H1 (cell line): ENCODE measurements around the gene GRB14. TPM values are rescaled to one million over a fixed set of nuclear protein-coding genes. Genes with fewer than 3 reads are reported as not detected.

ENCODE experiments used
- CTCF ChIA-PET: fragments of 300-600 bp; sonication (Branson Sonifier 250); formaldehyde crosslinking; loops from one replicate; lab custom pipeline; 2021; ENCODE audit not compliant: partially characterized antibody; lab: Charles Lee
- POLR2A ChIA-PET: fragments of 300-600 bp; sonication (Branson Sonifier 250); formaldehyde crosslinking; loops from one replicate; lab custom pipeline; 2021; ENCODE audit warnings: inconsistent platforms; ENCODE audit not compliant: partially characterized antibody; lab: Charles Lee
- DNase-seq, 2 experiments: peaks; one replicate each; pipeline versions ENCODE4 v3.0.0 to v3.0.0-alpha.2; 2010 to 2022; ENCODE audit warnings: low spot score in 2 of 2, low read depth in 1 of 2, mixed read lengths in 1 of 2
- FAIRE-seq: peaks from 2 replicates; lab custom pipeline; 2011; peaks lifted over from hg19 to GRCh38; lab: Jason Lieb, UNC
- H2AFZ ChIP-seq: 2 replicates; pipeline ENCODE4 v1.8.1; 2012; ENCODE audit warnings: low read length, inconsistent platforms
- H2AK5ac ChIP-seq: 2 replicates; pipeline ENCODE4 v1.6.1; 2013; ENCODE audit warnings: low read depth, low read length
- H2BK120ac ChIP-seq: replicated peaks from 2 replicates; pipeline ENCODE3; 2013; ENCODE audit warnings: low read depth, low read length, inconsistent platforms
- H2BK12ac ChIP-seq: 2 replicates; pipeline ENCODE4 v1.6.1; 2013; ENCODE audit warnings: low read depth, low read length
- H2BK15ac ChIP-seq: 2 replicates; pipeline ENCODE4 v1.6.1; 2013; ENCODE audit warnings: low read length
- H2BK20ac ChIP-seq: 2 replicates; pipeline ENCODE4 v1.6.1; 2013; ENCODE audit warnings: low read length
- H2BK5ac ChIP-seq: 2 replicates; pipeline ENCODE4 v1.6.1; 2013; ENCODE audit warnings: low read depth, low read length
- H3K14ac ChIP-seq: 2 replicates; pipeline ENCODE4 v1.6.1; 2013; ENCODE audit warnings: inconsistent platforms; ENCODE audit not compliant: insufficient read length
- H3K18ac ChIP-seq: 2 replicates; pipeline ENCODE4 v1.6.1; 2013; ENCODE audit warnings: low read length; ENCODE audit errors: extremely low read depth
- H3K23ac ChIP-seq: 2 replicates; pipeline ENCODE4 v1.6.1; 2013; ENCODE audit warnings: inconsistent platforms; ENCODE audit not compliant: insufficient read length
- H3K23me2 ChIP-seq: 2 replicates; pipeline ENCODE4 v1.6.1; 2013; ENCODE audit warnings: low read depth, low read length
- H3K27ac ChIP-seq: 2 replicates; pipeline ENCODE4 v1.6.1; 2011; ENCODE audit warnings: low read depth, low read length, inconsistent platforms
- H3K27me3 ChIP-seq, 4 experiments: replicated peaks in 1 of 4; 1 replicate in 1 of 4; 2 replicates in 3 of 4; pipeline versions ENCODE4 v1.6.1 to v1.8.1; 2011 to 2013; ENCODE audit warnings: low read length in 3 of 4, mild to moderate bottlenecking in 3 of 4, inconsistent platforms in 2 of 4, mixed read lengths in 2 of 4, moderate library complexity in 1 of 4; ENCODE audit not compliant: control insufficient read depth in 3 of 4, insufficient read depth in 3 of 4; ENCODE audit errors: extremely low read depth in 1 of 4
- H3K36me3 ChIP-seq, 4 experiments: 2 replicates each; pipeline versions ENCODE4 v1.6.1 to v1.8.1; 2011 to 2013; ENCODE audit warnings: mild to moderate bottlenecking in 4 of 4, low read length in 3 of 4, moderate library complexity in 2 of 4, control low read depth in 1 of 4, inconsistent platforms in 1 of 4; ENCODE audit not compliant: insufficient read depth in 4 of 4, control insufficient read depth in 2 of 4
- H3K4ac ChIP-seq: replicated peaks from 2 replicates; pipeline ENCODE3; 2013; ENCODE audit warnings: low read length, low read depth, mixed read lengths, inconsistent platforms; ENCODE audit not compliant: insufficient read length
- H3K4me1 ChIP-seq, 4 experiments: replicated peaks in 1 of 4; 1 replicate in 1 of 4; 2 replicates in 3 of 4; pipeline versions ENCODE4 v1.6.1 to v1.8.1; 2011 to 2013; ENCODE audit warnings: low read length in 3 of 4, inconsistent platforms in 2 of 4, mixed read lengths in 1 of 4; ENCODE audit not compliant: insufficient read depth in 4 of 4, control insufficient read depth in 3 of 4
- H3K4me2 ChIP-seq, 2 experiments: 2 replicates each; pipeline versions ENCODE4 v1.6.1 to v1.8.1; 2011 to 2013; ENCODE audit warnings: low read depth in 2 of 2, low read length in 2 of 2, control low read depth in 1 of 2, inconsistent platforms in 1 of 2, mild to moderate bottlenecking in 1 of 2; ENCODE audit not compliant: insufficient read depth in 1 of 2
- H3K4me3 ChIP-seq, 4 experiments: fragments of 200-600, 300-600 bp in 1 of 4; sonication (generic), shearing (Covaris generic), sonication (Bioruptor Twin) in 1 of 4; 2 replicates each; pipeline versions ENCODE4 v1.5.1 to v1.8.1; 2011 to 2016; ENCODE audit warnings: low read length in 4 of 4, low read depth in 3 of 4, control low read depth in 2 of 4, inconsistent platforms in 2 of 4, mild to moderate bottlenecking in 2 of 4, mixed read lengths in 1 of 4, moderate library complexity in 1 of 4; ENCODE audit not compliant: insufficient read depth in 2 of 4; ENCODE audit errors: extremely low read depth in 1 of 4
- H3K56ac ChIP-seq: replicated peaks from 2 replicates; pipeline ENCODE3; 2013; ENCODE audit warnings: low read depth, mild to moderate bottlenecking, mixed read lengths, low read length, inconsistent platforms; ENCODE audit not compliant: insufficient read length
- H3K79me1 ChIP-seq: 2 replicates; pipeline ENCODE4 v1.6.1; 2013; ENCODE audit warnings: low read depth, low read length, control low read depth
- H3K79me2 ChIP-seq, 2 experiments: 2 replicates each; pipeline versions ENCODE4 v1.6.1 to v1.8.1; 2012 to 2013; ENCODE audit warnings: low read length in 2 of 2, mild to moderate bottlenecking in 2 of 2, inconsistent platforms in 1 of 2; ENCODE audit not compliant: insufficient read depth in 2 of 2, control insufficient read depth in 1 of 2
- H3K9ac ChIP-seq, 4 experiments: replicated peaks in 1 of 4; 1 replicate in 1 of 4; 2 replicates in 3 of 4; pipeline versions ENCODE4 v1.6.1 to v1.8.1; 2011 to 2013; ENCODE audit warnings: low read depth in 3 of 4, low read length in 3 of 4, control low read depth in 2 of 4, mild to moderate bottlenecking in 2 of 4, moderate library complexity in 2 of 4, inconsistent platforms in 1 of 4; ENCODE audit errors: extremely low read depth in 1 of 4
- H3K9me3 ChIP-seq, 2 experiments: 2 replicates each; pipeline versions ENCODE4 v1.6.1 to v1.8.1; 2012 to 2013; ENCODE audit warnings: mild to moderate bottlenecking in 2 of 2, moderate library complexity in 2 of 2, control low read depth in 1 of 2, inconsistent platforms in 1 of 2, low read depth in 1 of 2, low read length in 1 of 2, mixed read lengths in 1 of 2; ENCODE audit not compliant: insufficient read depth in 2 of 2
- H4K20me1 ChIP-seq, 2 experiments: replicated peaks in 1 of 2; 2 replicates each; pipeline versions ENCODE3 to v1.8.1; 2011 to 2013; ENCODE audit warnings: inconsistent platforms in 2 of 2, low read length in 2 of 2, mild to moderate bottlenecking in 1 of 2; ENCODE audit not compliant: insufficient read depth in 2 of 2, control insufficient read depth in 1 of 2
- H4K5ac ChIP-seq: 2 replicates; pipeline ENCODE4 v1.6.1; 2013; ENCODE audit warnings: low read length, low read depth, mixed read lengths, inconsistent platforms; ENCODE audit not compliant: insufficient read length
- H4K8ac ChIP-seq: 2 replicates; pipeline ENCODE4 v1.8.0; 2013; ENCODE audit warnings: mild to moderate bottlenecking, moderate library complexity, low read length, inconsistent platforms; ENCODE audit not compliant: insufficient read depth; ENCODE audit errors: extremely low read depth
- H4K91ac ChIP-seq: replicated peaks from 2 replicates; pipeline ENCODE3; 2013; ENCODE audit warnings: low read length, mixed read lengths, inconsistent platforms; ENCODE audit not compliant: insufficient read length
- BRCA1 ChIP-seq: IDR thresholded peaks from 2 replicates; pipeline ENCODE4 v1.6.1; 2012; ENCODE audit warnings: low read depth, low read length, improper control_type of control experiment
- POU5F1 ChIP-seq: IDR thresholded peaks from 2 replicates; pipeline ENCODE4 v1.6.1; 2011; ENCODE audit warnings: low read depth, mild to moderate bottlenecking, low read length, moderate library complexity
- RAD21 ChIP-seq, 2 experiments: IDR thresholded peaks in 1 of 2; conservative IDR thresholded peaks in 1 of 2; 2 replicates each; pipeline ENCODE4 v1.6.1; 2011; ENCODE audit warnings: low read depth in 2 of 2, low read length in 2 of 2, improper control_type of control experiment in 1 of 2, inconsistent platforms in 1 of 2, mild to moderate bottlenecking in 1 of 2, moderate library complexity in 1 of 2
- SIRT6 ChIP-seq: IDR thresholded peaks from one replicate; pipeline ENCODE4 v1.7.1; 2012; ENCODE audit warnings: low read length, inconsistent platforms
- TAF7 ChIP-seq: optimal IDR thresholded peaks from 2 replicates; pipeline ENCODE3; 2011; ENCODE audit warnings: low read depth, mild to moderate bottlenecking, inconsistent platforms, low read length, moderate library complexity, borderline replicate concordance
- WGBS, 2 experiments: shearing (Covaris generic) in 1 of 2; methylation state at CpG; one replicate each; pipeline versions ENCODE4 v1.1.6 to v1.1.7; 2013 to 2015; ENCODE audit warnings: low lambda C conversion rate in 2 of 2, mixed read lengths in 2 of 2, inconsistent platforms in 1 of 2, low coverage in 1 of 2, missing lambda C conversion rate in 1 of 2; ENCODE audit not compliant: insufficient replicate concordance in 2 of 2, insufficient coverage in 1 of 2, insufficient read length in 1 of 2; ENCODE audit errors: extremely low coverage in 1 of 2, missing lambda C conversion rate in 1 of 2; 5-methylcytosine and 5-hydroxymethylcytosine counted together
- polyA plus RNA-seq, 7 experiments: library from polyadenylated mRNA; depleted of rRNA in 3 of 7; stranded (reverse) in 5 of 7; unstranded in 2 of 7; fragments of >200 nt in 5 of 7; fragments of 200-250 nt in 2 of 7; gene quantifications; 1 replicate in 5 of 7; 2 replicates in 1 of 7; 4 replicates in 1 of 7; pipeline versions ENCODE4 v1.2.1 to v1.2.3, GENCODE V29; 2011 to 2013; ENCODE audit warnings: missing spikeins in 2 of 7, mixed read lengths in 2 of 7
- total RNA-seq: library from RNA; stranded (reverse); fragmentation: NEBNext Ultra II Directional; extraction: Animal tissue kit (Norgen Biotek cat#: 25700); gene quantifications from 2 replicates; pipeline ENCODE4 v1.2.1, GENCODE V29; 2021
- TF ChIP-seq, protein P1 (sequence below): IDR thresholded peaks from 2 replicates; pipeline ENCODE4 v1.6.1; 2011; ENCODE audit warnings: low read length, improper control_type of control experiment

GRB14 gene
- total and polyA plus RNA-seq, 2 of the 8 experiments (the other 6 are each of a cell fraction or from before 2014, with no cell fraction given), result 2.5 to 11.6 TPM

DNA sequence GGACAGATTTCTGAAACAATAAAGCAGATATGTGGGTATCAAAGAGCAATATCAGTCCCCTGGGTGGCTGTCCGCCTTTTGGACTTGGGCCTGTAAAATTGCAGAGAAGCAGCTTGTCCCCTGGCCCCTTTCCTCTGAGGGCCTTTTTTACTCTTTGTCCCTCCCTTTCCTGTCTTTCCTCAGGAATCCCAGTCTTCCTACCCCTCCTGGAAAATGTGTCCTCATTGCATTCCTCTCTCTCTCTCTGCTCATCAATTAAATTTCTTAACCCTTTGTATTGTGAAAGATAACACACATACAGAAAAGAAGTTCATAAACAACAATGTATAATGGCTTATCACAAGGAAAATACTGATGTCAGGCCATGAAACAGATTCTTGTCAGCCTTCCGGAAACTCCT, 3.0 kb upstream of the GRB14 start:
- H2BK12ac ChIP-seq, result no peak overlapping the region
- TF ChIP-seq RAD21 (IDR thresholded peaks at IDR 0.05 in 1 of 2, conservative IDR thresholded peaks at IDR 0.05 in 1 of 2; ENCODE audit: low read depth in 2 of 2, low read length in 2 of 2) (no peak), BRCA1 (no peak), TAF7 (no peak), POU5F1 (no peak), SIRT6 (no peak)
- TF ChIP-seq, protein P1, sequence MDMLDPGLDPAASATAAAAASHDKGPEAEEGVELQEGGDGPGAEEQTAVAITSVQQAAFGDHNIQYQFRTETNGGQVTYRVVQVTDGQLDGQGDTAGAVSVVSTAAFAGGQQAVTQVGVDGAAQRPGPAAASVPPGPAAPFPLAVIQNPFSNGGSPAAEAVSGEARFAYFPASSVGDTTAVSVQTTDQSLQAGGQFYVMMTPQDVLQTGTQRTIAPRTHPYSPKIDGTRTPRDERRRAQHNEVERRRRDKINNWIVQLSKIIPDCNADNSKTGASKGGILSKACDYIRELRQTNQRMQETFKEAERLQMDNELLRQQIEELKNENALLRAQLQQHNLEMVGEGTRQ, result no peak
- no peak overlapping the region for H3K4ac ChIP-seq
- CTCF ChIA-PET, result interaction anchor here (0.7 to 1.3 kb wide), 3 partner anchors 10 to 25 kb away, joined by 3 to 5 read pairs (median 4); no protein-coding TSS in a partner anchor
- H3K56ac ChIP-seq, result no peak overlapping the region
- H2AK5ac ChIP-seq, result no peak overlapping the region
- no peak overlapping the region for H2BK5ac ChIP-seq
- H3K4me2 ChIP-seq, result no peak overlapping the region
- no peaks in the 10 kb centered on the region for H4K20me1 ChIP-seq
- no peak for FAIRE-seq
- DNase-seq, result no peak
- H3K9ac ChIP-seq, result no peak overlapping the region; a peak in 1 of 7 replicates
- 81% methylated on average over 2 of the region's 2 CpGs; no CpG with 5 or more reads in 1 of the 2 experiments for WGBS, 2 experiments
- H3K4me1 ChIP-seq, result peaks cover 5 to 14% (median 11%) of the 10 kb centered on the region in 4 experiments; a peak in 6 of 7 replicates
- H3K9me3 ChIP-seq, result no peaks in the 10 kb centered on the region
- no peaks in the 10 kb centered on the region; a peak in 1 of 7 replicates for H3K27me3 ChIP-seq
- H4K5ac ChIP-seq, result no peak overlapping the region
- H4K8ac ChIP-seq, result no peak overlapping the region
- H3K23me2 ChIP-seq, result peaks cover 3% of the 10 kb centered on the region; the same call in 1 of the 2 replicates
- no peaks in the 10 kb centered on the region for H3K79me2 ChIP-seq
- H2BK120ac ChIP-seq, result no peak overlapping the region
- no peak overlapping the region for H4K91ac ChIP-seq
- H3K79me1 ChIP-seq, result no peaks in the 10 kb centered on the region
- 0 out of 2 replicates have a peak overlapping the region, but pooled peaks have one; percentile 33 for H2AFZ ChIP-seq
- no peak overlapping the region for H2BK15ac ChIP-seq
- H3K4me3 ChIP-seq, result no peak overlapping the region
- H2BK20ac ChIP-seq, result no peak overlapping the region
- POLR2A ChIA-PET, result interaction anchor here (0.9 kb wide), 1 partner anchor 19 kb away, joined by 4 read pairs; no protein-coding TSS in a partner anchor
- H3K27ac ChIP-seq, result no peak overlapping the region
- H3K18ac ChIP-seq, result no peak overlapping the region
- H3K36me3 ChIP-seq, result no peaks in the 10 kb centered on the region
- H3K23ac ChIP-seq, result no peak overlapping the region
- H3K14ac ChIP-seq, result no peak overlapping the region
